Measurements from ENCODE around the gene NPR3.

NPR3 gene

GRCh38 chr5:32679218-32679617 lies 31.9 kb upstream of the NPR3 start:
- H3K9me2 ChIP-seq (ENCODE audit: low read depth, low read length), result no peaks in the 10 kb centered on the region
- H3K27ac ChIP-seq (ENCODE audit: low read depth, low read length, poor library complexity, severe bottlenecking), result no peak overlapping the region
- H3K79me2 ChIP-seq (ENCODE audit: insufficient read depth, low read length), result no peaks in the 10 kb centered on the region
- no peaks in the 10 kb centered on the region for H3K4me1 ChIP-seq (ENCODE audit: insufficient read depth, low read length, severe bottlenecking)
- H2AFZ ChIP-seq (ENCODE audit: low read length), result no peak overlapping the region
- no peaks in the 10 kb centered on the region for H3K36me3 ChIP-seq (ENCODE audit: insufficient read depth, low read length)
- no peak overlapping the region for H3K4me2 ChIP-seq (ENCODE audit: low read length)
- H3K9ac ChIP-seq (ENCODE audit: low read length), result no peak overlapping the region
- H3K9me3 ChIP-seq (ENCODE audit: low read length), result peaks cover 2% of the 10 kb centered on the region; the same call in 1 of the 2 replicates
- H4K20me1 ChIP-seq (ENCODE audit: insufficient read depth, low read length), result no peaks in the 10 kb centered on the region
- no peak overlapping the region for H3K4me3 ChIP-seq (ENCODE audit: low read depth, low read length, poor library complexity, severe bottlenecking)
- H3F3A ChIP-seq (ENCODE audit: insufficient read depth, low read length), result no peaks in the 10 kb centered on the region
- no peaks in the 10 kb centered on the region for H3K27me3 ChIP-seq (ENCODE audit: insufficient read depth, low read length)
- TF ChIP-seq CTCF (IDR thresholded peaks at IDR 0.05; ENCODE audit: low read length) (no peak), EZH2 (IDR thresholded peaks at IDR 0.05; ENCODE audit: borderline replicate concordance, low read length) (no peak)

- H3K79me2 ChIP-seq (ENCODE audit: insufficient read depth, low read length), result no peaks in the 10 kb centered on the region
- H3K9me3 ChIP-seq (ENCODE audit: low read length), result peaks cover 2% of the 10 kb centered on the region; the same call in 1 of the 2 replicates
- H3K9me2 ChIP-seq (ENCODE audit: low read depth, low read length), result no peaks in the 10 kb centered on the region
- H2AFZ ChIP-seq (ENCODE audit: low read length), result no peak overlapping the region
- no peak overlapping the region for H3K4me2 ChIP-seq (ENCODE audit: low read length)
- no peak overlapping the region for H3K4me3 ChIP-seq (ENCODE audit: low read depth, low read length, poor library complexity, severe bottlenecking)
- no peak overlapping the region for H3K27ac ChIP-seq (ENCODE audit: low read depth, low read length, poor library complexity, severe bottlenecking)
- no peaks in the 10 kb centered on the region for H3F3A ChIP-seq (ENCODE audit: insufficient read depth, low read length)
- no peaks in the 10 kb centered on the region for H3K4me1 ChIP-seq (ENCODE audit: insufficient read depth, low read length, severe bottlenecking)
- no peak overlapping the region for H3K9ac ChIP-seq (ENCODE audit: low read length)
- H3K36me3 ChIP-seq (ENCODE audit: insufficient read depth, low read length), result no peaks in the 10 kb centered on the region
- TF ChIP-seq CTCF (IDR thresholded peaks at IDR 0.05; ENCODE audit: low read length) (no peak), EZH2 (IDR thresholded peaks at IDR 0.05; ENCODE audit: borderline replicate concordance, low read length) (no peak)
- H3K27me3 ChIP-seq (ENCODE audit: insufficient read depth, low read length), result no peaks in the 10 kb centered on the region
- no peaks in the 10 kb centered on the region for H4K20me1 ChIP-seq (ENCODE audit: insufficient read depth, low read length)
Measured at GRCh38 chr5:32680183-32680582, 30.9 kb upstream of the NPR3 start.

GRCh38 chr5:32683125-32683524 lies 28.0 kb upstream of the NPR3 start:
- Histone ChIP-seq H3K27me3 (ENCODE audit: insufficient read depth, low read length) (no peaks in the 10 kb centered on the region), H3K79me2 (ENCODE audit: insufficient read depth, low read length) (no peaks in the 10 kb centered on the region), H3K27ac (ENCODE audit: low read depth, low read length, poor library complexity, severe bottlenecking) (no peak overlapping the region), H3K4me2 (ENCODE audit: low read length) (no peak overlapping the region), H3K9me3 (ENCODE audit: low read length) (peaks cover 2% of the 10 kb centered on the region; the same call in 1 of the 2 replicates), H4K20me1 (ENCODE audit: insufficient read depth, low read length) (no peaks in the 10 kb centered on the region), H3F3A (ENCODE audit: insufficient read depth, low read length) (no peaks in the 10 kb centered on the region), H3K36me3 (ENCODE audit: insufficient read depth, low read length) (no peaks in the 10 kb centered on the region), H2AFZ (ENCODE audit: low read length) (no peak overlapping the region), H3K9me2 (ENCODE audit: low read depth, low read length) (no peaks in the 10 kb centered on the region), H3K9ac (ENCODE audit: low read length) (no peak overlapping the region), H3K4me3 (ENCODE audit: low read depth, low read length, poor library complexity, severe bottlenecking) (no peak overlapping the region), H3K4me1 (ENCODE audit: insufficient read depth, low read length, severe bottlenecking) (no peaks in the 10 kb centered on the region)
- no peak for TF ChIP-seq EZH2 (IDR thresholded peaks at IDR 0.05; ENCODE audit: borderline replicate concordance, low read length)
- no peak for TF ChIP-seq CTCF (IDR thresholded peaks at IDR 0.05; ENCODE audit: low read length)

All from OCI-LY1 (cell line).